GM18858 (cell line): ENCODE results near the gene HTT.

Experiments
- ATAC-seq: cut with Tn5 transposase; IDR thresholded peaks from one replicate; pipeline ENCODE4 v1.9.1; 2021; ENCODE audit not compliant: unreplicated experiment

HTT gene

DNA sequence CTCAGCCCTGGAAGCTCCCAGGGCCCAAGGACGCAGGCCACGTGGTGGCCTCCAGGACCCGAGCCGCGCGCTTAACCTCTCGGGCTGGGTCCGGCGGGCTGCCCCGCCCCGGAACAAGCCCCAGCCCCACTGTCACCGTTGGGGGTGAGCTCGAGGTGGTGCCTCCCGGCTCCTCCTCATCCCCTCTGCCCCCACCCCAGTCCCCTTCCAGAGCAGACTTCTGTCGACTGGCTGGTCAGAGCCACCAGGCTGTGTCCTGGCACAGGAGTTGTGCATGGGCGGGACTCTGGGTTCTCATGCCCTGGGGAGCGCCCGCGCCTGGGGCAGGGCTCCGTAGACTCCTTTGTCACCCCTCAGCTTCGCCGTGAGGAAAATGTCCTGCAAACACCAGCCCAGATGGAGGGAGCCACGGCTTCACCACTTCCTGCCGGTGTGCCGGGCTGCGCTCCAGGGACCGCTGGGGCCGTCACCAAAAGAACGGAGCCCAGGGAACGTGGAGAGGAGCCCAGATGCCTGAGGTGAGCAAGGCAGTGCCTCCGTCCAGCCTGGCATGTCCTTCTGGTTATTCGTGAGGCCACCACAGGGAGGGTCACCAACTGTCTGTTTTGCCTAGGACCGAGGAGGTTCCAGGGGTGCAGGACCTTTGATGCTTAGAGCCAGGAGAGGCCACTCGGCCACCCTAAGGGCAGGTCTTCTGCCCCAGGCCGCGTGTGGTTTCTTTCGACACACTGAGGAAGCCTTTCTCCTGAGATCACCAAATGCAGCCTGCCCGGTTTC, 211.3 kb downstream of the HTT start:
- peak; percentile 10 for ATAC-seq

GRCh38 chr4:3286335-3287175, 212.1 kb downstream of the HTT start:
- peak; percentile 92 for ATAC-seq

DNA sequence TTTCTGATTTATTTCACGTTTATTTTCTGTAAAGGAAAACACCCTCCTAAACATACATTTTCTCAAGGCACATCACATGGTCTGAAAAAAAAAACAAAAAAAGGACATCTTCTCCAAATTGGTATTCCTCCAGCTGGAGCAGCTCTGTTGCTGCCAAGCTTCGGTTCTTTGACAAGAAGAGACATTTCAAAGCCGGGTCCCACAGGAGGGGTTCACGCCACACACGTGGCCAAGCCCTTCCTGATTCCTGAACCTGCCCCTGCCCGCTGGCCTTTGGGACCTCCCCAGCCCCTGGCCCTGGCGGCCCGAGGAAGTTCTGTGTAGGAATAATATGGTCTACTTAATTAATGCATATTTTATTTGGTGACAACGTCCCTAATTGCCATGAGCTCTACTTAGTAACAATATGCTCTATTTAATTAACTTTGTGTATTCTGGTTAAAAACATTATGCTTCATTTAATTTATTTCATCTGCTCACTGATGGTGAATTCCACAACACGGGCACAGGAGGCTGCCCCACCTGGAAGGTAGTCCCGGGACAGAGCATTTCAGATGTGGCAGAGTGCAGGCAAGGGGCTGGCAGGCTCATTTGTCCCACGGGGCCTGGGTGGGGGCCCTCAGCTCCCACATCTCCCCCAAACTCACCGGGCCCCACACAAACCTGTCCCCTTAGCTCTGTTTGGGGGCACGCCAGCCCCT, 212.9 kb downstream of the HTT start:
- no peak for ATAC-seq

GRCh38 chr4:3287972-3288570, 213.6 kb downstream of the HTT start:
- no peak for ATAC-seq

GRCh38 chr4:3288571-3289094, 214.2 kb downstream of the HTT start:
- ATAC-seq, result no peak

DNA sequence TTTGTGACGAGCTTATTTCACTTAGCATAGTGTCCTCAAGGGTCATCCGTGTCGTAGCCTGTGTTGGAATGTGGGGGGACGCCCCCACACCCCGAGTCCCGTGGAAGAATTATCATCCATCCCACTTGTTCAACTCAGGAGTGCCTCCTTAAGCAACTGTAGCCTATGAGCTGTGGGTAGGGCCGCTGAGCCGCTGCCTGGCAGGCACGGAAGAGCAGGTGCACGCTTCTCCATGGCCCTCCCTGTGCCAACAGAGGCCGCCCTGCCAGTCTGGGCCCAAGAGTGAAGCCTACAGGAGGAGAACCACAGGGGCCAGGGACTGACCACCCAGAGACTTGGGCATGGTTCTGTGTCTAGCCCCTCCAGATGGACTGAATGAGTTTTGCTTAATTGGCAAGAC, 216.0 kb downstream of the HTT start:
- ATAC-seq, result no peak

- ATAC-seq, result no peak
These were observed 216.4 kb downstream of the HTT start for GRCh38 chr4:3290889-3291321.

DNA sequence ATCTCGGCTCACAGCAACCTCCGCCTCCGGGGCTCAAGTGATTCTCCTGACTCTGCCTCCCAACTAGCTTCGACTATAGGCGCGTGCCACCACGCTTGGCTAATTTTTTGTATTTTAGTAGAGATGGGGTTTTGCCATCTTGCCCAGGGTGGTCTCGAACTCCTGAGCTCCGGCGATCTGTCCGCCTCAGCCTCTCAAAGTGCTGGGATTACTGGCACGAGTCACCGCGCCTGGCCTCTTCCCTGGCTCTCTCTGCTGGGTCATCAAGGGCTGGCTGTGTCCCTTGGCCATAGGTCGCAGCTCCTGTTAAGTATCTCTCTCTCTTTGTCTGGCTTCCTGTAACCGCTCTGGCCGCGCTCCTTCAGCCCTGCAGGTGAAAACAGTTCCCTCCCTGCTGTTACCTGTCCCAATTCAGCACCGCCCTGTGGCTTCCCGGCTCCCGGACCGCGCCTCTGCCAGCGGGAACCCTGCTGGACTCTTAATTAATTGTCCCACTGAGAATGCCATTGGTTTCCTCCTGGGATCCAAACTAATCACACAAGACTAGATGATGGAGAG, 217.0 kb downstream of the HTT start:
- ATAC-seq, result no peak

GRCh38 chr4:3291969-3292570, 217.6 kb downstream of the HTT start:
- peak; percentile 9 for ATAC-seq

GRCh38 chr4:3292571-3293400, 218.3 kb downstream of the HTT start, which contains the start of gene RGS12:
RGS12 (plus strand) TSS chr4:3293021; CDS start chr4:3316171, 23,150 bp downstream.
- peak; percentile 48 for ATAC-seq
